ENCODE data around the gene KMT5C. TPM values are rescaled to one million over a fixed set of nuclear protein-coding genes. Genes with fewer than 3 reads are reported as not detected.

Gene KMT5C
- total RNA-seq, 4 donors from 2014 or later = 16.5 to 25.4 (median 20.3) TPM

DNA sequence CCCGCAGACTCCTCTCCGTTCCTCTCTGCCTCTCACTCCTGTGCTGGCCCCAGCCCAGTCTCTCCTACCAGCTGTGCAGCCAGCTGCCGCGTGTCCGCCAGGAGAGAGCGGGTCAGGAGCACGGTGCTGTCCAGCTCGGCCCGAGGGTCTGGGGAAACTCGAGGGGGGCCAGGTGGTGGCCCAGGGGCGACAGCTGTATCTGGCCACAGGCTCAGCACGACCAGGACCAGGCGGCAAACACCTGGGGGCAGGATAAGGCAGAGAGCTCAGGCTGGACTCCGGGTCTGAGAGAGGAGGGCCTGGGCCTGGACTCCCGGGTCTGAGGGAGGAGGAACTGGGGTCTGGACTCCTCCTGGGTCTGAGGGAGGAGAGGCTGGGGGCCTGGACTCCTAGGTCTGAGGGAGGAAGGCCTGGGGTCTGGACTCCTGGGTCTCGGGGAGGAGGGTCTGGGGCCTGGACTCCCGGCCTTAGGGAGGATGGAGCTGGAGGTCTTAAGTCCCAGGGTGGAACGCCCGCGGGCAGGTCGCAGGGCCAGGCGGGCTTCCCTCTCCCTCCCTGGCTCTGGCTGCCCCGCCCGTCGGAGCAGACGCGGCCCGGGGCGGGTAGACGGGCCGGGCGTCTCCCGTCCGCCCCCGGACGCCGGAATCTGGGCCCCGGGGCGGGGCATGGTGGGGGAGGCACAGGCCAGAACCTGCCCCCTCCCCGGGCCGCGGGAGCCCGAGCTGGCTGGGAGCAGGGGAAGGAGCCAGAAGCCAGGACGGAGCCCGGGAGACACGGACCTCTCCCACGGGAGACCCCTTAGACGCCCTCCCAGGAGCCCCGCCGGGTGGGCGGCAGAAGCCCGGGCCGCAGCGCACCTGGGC is 29.3 kb downstream of the KMT5C start:
- no peak overlapping the region for H3K4me3 ChIP-seq (ENCODE audit: low read depth, poor library complexity, severe bottlenecking)
- WGBS, 2 donors = 15 to 18% methylated on average over 32 to 42 of the region's 54 CpGs
- DNase-seq (ENCODE audit: low spot score in 2 of 2) = no peak
- TF ChIP-seq, protein P1, sequence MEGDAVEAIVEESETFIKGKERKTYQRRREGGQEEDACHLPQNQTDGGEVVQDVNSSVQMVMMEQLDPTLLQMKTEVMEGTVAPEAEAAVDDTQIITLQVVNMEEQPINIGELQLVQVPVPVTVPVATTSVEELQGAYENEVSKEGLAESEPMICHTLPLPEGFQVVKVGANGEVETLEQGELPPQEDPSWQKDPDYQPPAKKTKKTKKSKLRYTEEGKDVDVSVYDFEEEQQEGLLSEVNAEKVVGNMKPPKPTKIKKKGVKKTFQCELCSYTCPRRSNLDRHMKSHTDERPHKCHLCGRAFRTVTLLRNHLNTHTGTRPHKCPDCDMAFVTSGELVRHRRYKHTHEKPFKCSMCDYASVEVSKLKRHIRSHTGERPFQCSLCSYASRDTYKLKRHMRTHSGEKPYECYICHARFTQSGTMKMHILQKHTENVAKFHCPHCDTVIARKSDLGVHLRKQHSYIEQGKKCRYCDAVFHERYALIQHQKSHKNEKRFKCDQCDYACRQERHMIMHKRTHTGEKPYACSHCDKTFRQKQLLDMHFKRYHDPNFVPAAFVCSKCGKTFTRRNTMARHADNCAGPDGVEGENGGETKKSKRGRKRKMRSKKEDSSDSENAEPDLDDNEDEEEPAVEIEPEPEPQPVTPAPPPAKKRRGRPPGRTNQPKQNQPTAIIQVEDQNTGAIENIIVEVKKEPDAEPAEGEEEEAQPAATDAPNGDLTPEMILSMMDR (IDR thresholded peaks at IDR 0.05) = no peak
- no peak for TF ChIP-seq POLR2A (IDR thresholded peaks at IDR 0.05)
- intact Hi-C loops (cut with DNase I; ENCODE audit: low total_unique reads) = no loop called here

DNA sequence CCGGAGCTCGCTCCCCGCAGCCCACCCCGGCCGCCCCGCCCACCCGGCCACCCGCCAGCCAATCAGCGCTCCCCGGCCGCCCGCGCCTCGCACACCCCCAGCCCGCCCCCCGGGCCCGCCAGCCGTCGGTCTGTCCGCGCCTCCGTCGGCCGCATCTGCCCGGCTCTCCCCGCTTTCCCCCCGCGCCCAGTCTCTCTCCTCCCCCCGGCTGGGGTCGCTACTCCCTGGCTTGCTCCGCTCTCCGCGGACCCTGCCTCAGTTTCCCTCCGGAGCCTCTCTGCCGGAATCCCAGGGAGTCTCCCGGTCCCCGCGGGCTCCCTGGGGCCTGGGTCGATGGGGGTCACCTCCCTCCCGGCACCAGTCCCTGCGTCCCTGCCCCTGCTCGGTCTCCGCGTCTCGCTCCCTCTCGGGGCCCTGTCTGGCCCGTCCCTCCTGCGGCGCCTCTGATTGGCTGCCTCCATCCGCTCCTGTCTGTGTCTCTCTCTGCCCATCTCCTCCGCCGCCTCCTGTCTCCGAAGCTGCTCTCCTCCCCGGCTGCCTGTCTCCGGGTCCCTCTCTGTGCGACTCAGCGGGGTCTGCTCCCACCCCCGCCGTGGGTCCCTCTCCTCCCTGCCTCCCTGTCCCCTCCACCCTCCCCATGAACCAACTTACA is 30.1 kb downstream of the KMT5C start:
- WGBS, 2 donors = 0 to 2% methylated on average over 29 to 32 of the region's 59 CpGs
- no peak for DNase-seq (ENCODE audit: low spot score in 2 of 2)
- TF ChIP-seq POLR2A (IDR thresholded peaks at IDR 0.05) = no peak
- TF ChIP-seq, protein P1 (IDR thresholded peaks at IDR 0.05) = no peak
- intact Hi-C loops (cut with DNase I; ENCODE audit: low total_unique reads) = no loop called here
- H3K4me3 ChIP-seq (ENCODE audit: low read depth, poor library complexity, severe bottlenecking) = no peak overlapping the region

DNA sequence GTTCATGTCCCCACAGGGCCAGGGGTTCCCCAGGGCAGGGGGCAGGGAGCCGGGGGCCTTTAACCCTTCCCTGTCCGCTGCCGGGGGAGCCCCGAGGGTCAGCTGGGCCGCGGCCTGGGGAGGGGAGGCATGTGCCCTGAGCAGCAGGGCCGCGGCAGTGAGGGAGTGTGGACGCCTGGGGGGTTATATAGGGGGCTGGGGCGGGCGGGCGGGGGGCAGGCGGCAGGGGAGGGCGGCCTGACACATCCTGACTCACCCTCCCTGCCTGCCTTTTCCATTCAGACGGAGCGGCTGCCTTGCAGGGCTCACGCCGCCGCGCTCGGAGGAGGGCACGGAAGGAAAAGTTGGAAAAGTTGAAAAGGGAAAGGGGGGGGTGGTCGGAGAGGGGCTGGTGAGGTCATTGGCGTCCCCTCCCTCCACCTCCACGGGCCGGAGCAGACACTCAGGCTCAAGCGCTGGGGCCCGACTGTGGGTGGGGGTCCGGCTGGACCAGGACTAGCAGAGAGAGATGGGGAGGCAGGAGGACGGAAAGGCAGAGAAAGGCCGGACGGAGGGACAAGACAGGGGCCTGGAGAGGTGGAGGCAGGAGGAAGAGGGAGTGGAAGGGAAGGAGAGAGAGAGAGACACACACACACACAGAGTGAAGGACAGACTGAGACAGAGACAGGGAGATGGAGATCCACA is 30.8 kb downstream of the KMT5C start, which contains the start of gene IL11:
Gene IL11 (minus strand): TSS at position 159 of the 684 bp plus-strand sequence. CDS start 153 bp downstream, at position 6.
- intact Hi-C loops (cut with DNase I; ENCODE audit: low total_unique reads) = no loop called here
- DNase-seq (ENCODE audit: low spot score in 2 of 2) = no peak
- 8 to 13% methylated on average over 23 to 26 of the region's 32 CpGs for WGBS, 2 donors
- H3K4me3 ChIP-seq (ENCODE audit: low read depth, poor library complexity, severe bottlenecking) = no peak within 1 kb of the TSS
- TF ChIP-seq, protein P1 (IDR thresholded peaks at IDR 0.05) = no peak
- TF ChIP-seq POLR2A (IDR thresholded peaks at IDR 0.05) = no peak

DNA sequence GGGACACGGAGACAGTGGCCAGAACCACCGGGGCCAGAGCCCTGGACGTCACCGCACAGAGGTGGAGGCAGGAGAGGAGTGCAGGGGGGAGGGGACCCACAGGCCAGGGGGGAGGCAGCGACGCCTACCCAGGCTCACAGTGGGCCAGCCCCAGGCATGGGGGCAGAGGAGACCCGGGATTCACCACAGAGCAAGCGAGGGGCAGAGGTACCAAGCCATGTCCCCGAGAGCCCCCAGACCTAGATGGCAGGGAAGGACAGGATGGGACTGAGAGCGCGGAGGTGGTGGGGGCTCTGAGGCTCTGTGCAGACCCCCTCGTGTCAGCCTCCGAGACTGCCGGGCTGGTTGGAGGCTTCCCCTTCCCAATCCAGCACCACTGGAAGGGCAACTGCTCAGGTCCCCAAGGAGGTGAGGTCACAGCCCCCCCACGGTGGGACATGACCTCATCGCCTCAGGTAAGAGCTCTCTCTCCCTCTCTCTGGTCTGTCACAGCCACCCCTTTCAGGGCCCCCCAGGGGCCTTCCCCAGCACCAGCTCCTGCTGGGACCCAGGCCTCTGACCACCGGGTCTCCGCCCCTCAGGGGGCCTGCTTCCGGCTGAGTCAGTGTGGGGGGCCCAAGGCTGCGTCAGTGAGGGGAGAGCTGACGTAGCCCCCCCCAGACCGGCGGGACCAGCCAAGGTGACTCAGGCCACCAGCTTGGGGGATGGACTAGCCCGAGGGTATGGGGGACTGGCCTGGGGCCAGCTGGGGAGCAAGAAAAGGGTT is 32.8 kb downstream of the KMT5C start:
- WGBS, 2 donors = 34% methylated on average over 23 to 24 of the region's 24 CpGs
- H3K4me3 ChIP-seq (ENCODE audit: low read depth, poor library complexity, severe bottlenecking) = no peak overlapping the region
- DNase-seq (ENCODE audit: low spot score in 2 of 2) = no peak
- no peak for TF ChIP-seq POLR2A (IDR thresholded peaks at IDR 0.05)
- TF ChIP-seq, protein P1 (IDR thresholded peaks at IDR 0.05) = no peak
- intact Hi-C loops (cut with DNase I; ENCODE audit: low total_unique reads) = no loop called here

DNA sequence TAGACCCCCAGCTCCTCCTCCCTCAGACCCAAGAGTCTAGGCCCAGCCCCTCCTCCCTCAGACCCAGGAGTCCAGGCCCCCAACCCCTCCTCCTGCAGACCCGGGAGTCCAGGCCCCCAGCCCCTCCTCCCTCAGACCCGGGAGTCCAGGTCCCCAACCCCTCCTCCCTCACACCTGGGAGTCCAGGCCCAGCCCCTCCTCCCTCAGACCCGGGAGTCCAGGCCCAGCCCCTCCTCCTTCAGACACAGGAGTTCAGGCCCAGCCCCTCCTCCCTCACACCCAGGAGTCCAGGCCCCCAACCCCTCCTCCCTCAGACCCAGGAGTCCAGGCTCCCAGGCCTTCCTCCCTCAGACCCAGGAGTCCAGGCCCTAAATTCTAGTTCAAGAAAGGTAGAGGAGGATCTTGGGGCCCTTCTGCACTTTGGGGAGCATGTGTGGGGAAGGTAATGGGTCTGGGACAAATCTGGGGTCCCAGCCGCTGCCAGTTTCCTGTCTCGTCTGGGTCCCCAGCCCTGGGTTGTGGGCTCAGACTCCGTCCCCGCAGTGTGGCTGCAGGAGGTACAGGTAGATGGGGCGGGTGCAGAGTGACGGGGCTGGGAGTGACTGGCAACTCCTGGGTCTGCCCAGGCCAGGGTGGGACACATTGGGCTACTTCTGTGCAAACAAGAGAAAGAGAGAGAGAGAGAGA is 33.8 kb downstream of the KMT5C start:
- WGBS, 2 donors = 59 to 61% methylated on average over 7 to 9 of the region's 9 CpGs
- H3K4me3 ChIP-seq (ENCODE audit: low read depth, poor library complexity, severe bottlenecking) = no peak overlapping the region
- DNase-seq (ENCODE audit: low spot score in 2 of 2) = no peak
- no peak for TF ChIP-seq POLR2A (IDR thresholded peaks at IDR 0.05)
- TF ChIP-seq, protein P1 (IDR thresholded peaks at IDR 0.05) = no peak
- intact Hi-C loops (cut with DNase I; ENCODE audit: low total_unique reads) = no loop called here
